OCI-LY3 (cell line): Measurements from ENCODE around the gene SMYD5.

Experiments used
- CTCF ChIP-seq: fragments of 200-600, 300-600 bp; sonication (generic); IDR thresholded peaks from 2 replicates; pipeline ENCODE4 v1.5.1; 2014; ENCODE audit warnings: antibody characterized with exemption, low read length, low read depth
- EZH2phosphoT487 ChIP-seq: fragments of 200-600 bp; shearing (Covaris generic); IDR thresholded peaks from 2 replicates; pipeline ENCODE4 v1.6.1; 2018; ENCODE audit warnings: antibody characterized with exemption, mixed run types, low read depth

GRCh38 chr2:73255007-73255644 is 41.1 kb downstream of the SMYD5 start:
- TF ChIP-seq CTCF (no peak), EZH2phosphoT487 (no peak)
